Hepatocyte (in vitro differentiated cells): ENCODE measurements around the gene NUDT16L1. TPM values are rescaled to one million over a fixed set of nuclear protein-coding genes. Genes with fewer than 3 reads are reported as not detected.

Experiments
- DNase-seq: peaks from one replicate; pipeline ENCODE4 v3.0.0-alpha.2; 2016; ENCODE audit warnings: low spot score
- H2AFZ ChIP-seq: fragments of 200-600 bp; sonication (generic); 2 replicates; pipeline ENCODE4 v1.6.0; 2016; ENCODE audit warnings: antibody characterized with exemption, mild to moderate bottlenecking
- H3K27ac ChIP-seq: fragments of 200-600 bp; sonication (generic); 2 replicates; pipeline ENCODE4 v1.5.1; 2016; ENCODE audit warnings: mild to moderate bottlenecking
- H3K27me3 ChIP-seq: fragments of 200-600 bp; sonication (generic); 2 replicates; pipeline ENCODE4 v1.6.1; 2016
- H3K36me3 ChIP-seq: fragments of 200-600 bp; sonication (generic); replicated peaks from 2 replicates; pipeline ENCODE4 v1.5.1; 2016; ENCODE audit warnings: low read depth; ENCODE audit not compliant: insufficient read depth
- H3K4me1 ChIP-seq: fragments of 200-600 bp; sonication (generic); 2 replicates; pipeline ENCODE4 v1.5.1; 2016; ENCODE audit warnings: mild to moderate bottlenecking, moderate library complexity; ENCODE audit not compliant: insufficient read depth
- H3K4me2 ChIP-seq: fragments of 200-600 bp; sonication (generic); 2 replicates; pipeline ENCODE4 v1.6.0; 2016
- H3K4me3 ChIP-seq: fragments of 200-600 bp; sonication (generic); 2 replicates; pipeline ENCODE4 v1.5.1; 2016; ENCODE audit warnings: mild to moderate bottlenecking
- H3K79me2 ChIP-seq: fragments of 200-600 bp; sonication (generic); 2 replicates; pipeline ENCODE4 v1.6.0; 2017; ENCODE audit warnings: mild to moderate bottlenecking
- H3K9me2 ChIP-seq: fragments of 200-600 bp; sonication (generic); replicated peaks from 2 replicates; pipeline ENCODE4 v1.6.0; 2017; ENCODE audit warnings: mild to moderate bottlenecking; ENCODE audit not compliant: insufficient read depth
- H3K9me3 ChIP-seq: fragments of 200-600 bp; sonication (generic); 2 replicates; pipeline ENCODE4 v1.5.1; 2016; ENCODE audit warnings: low read depth, mild to moderate bottlenecking
- H4K20me1 ChIP-seq: fragments of 200-600 bp; sonication (generic); 2 replicates; pipeline ENCODE4 v1.6.0; 2016; ENCODE audit warnings: mild to moderate bottlenecking; ENCODE audit not compliant: insufficient read depth, poor library complexity, severe bottlenecking
- CTCF ChIP-seq: fragments of 200-600 bp; sonication (generic); IDR thresholded peaks from 2 replicates; pipeline ENCODE4 v1.5.1; 2016; ENCODE audit warnings: antibody characterized with exemption, mild to moderate bottlenecking; ENCODE audit not compliant: poor library complexity
- EZH2 ChIP-seq: fragments of 200-600 bp; sonication (generic); IDR thresholded peaks from 2 replicates; pipeline ENCODE4 v1.6.1; 2016; ENCODE audit warnings: antibody characterized with exemption, mild to moderate bottlenecking, borderline replicate concordance
- EZH2phosphoT487 ChIP-seq: fragments of 200-600 bp; sonication (generic); IDR thresholded peaks from one replicate; pipeline ENCODE4 v1.6.1; 2018; ENCODE audit warnings: antibody characterized with exemption, mild to moderate bottlenecking, low read depth, moderate library complexity; ENCODE audit not compliant: unreplicated experiment, severe bottlenecking
- WGBS: methylation state at CpG from one replicate; pipeline ENCODE4 v1.1.6; 2016; ENCODE audit warnings: low lambda C conversion rate; ENCODE audit errors: missing lambda C conversion rate; 5-methylcytosine and 5-hydroxymethylcytosine counted together
- polyA plus RNA-seq: library from polyadenylated mRNA; unstranded; fragments of >200 nt; fragmentation: Nextera tagmentation; extraction: Ambion mirVana; gene quantifications from 2 replicates; pipeline ENCODE4 v1.2.1, GENCODE V29; 2016
- total RNA-seq: library from RNA; depleted of rRNA; stranded (reverse); fragments of >200 nt; gene quantifications from 2 replicates; pipeline ENCODE4 v1.2.3, GENCODE V29; 2014

The NUDT16L1 gene
- total and polyA plus RNA-seq, 2 experiments from 2014 or later = 54.8 to 80.5 TPM

GRCh38 chr16:4664538-4665418 is 28.6 kb upstream of the NUDT16L1 start:
- Histone ChIP-seq H3K79me2 (peaks cover 9% of the 10 kb centered on the region), H3K27me3 (no peaks in the 10 kb centered on the region), H3K9me2 (no peaks in the 10 kb centered on the region), H3K4me1 (no peaks in the 10 kb centered on the region), H4K20me1 (no peaks in the 10 kb centered on the region), H3K4me2 (no peak overlapping the region), H2AFZ (no peak overlapping the region), H3K9me3 (no peaks in the 10 kb centered on the region), H3K4me3 (no peak overlapping the region), H3K36me3 (no peaks in the 10 kb centered on the region), H3K27ac (no peak overlapping the region)
- TF ChIP-seq EZH2phosphoT487 (no peak), CTCF (no peak), EZH2 (no peak)
- DNase-seq = no peak
- 82% methylated on average over 26 of the region's 26 CpGs for WGBS

- TF ChIP-seq CTCF (no peak), EZH2phosphoT487 (no peak), EZH2 (no peak)
- 91% methylated on average over 20 of the region's 20 CpGs for WGBS
- no peak overlapping the region for H3K4me3 ChIP-seq
Observed at GRCh38 chr16:4666537-4667202, 26.7 kb upstream of the NUDT16L1 start.

GRCh38 chr16:4667203-4667963 is 26.0 kb upstream of the NUDT16L1 start:
- Histone ChIP-seq H3K27ac (no peak overlapping the region), H3K4me2 (no peak overlapping the region), H3K79me2 (no peaks in the 10 kb centered on the region), H4K20me1 (no peaks in the 10 kb centered on the region), H3K4me1 (no peaks in the 10 kb centered on the region), H3K9me3 (no peaks in the 10 kb centered on the region), H3K4me3 (no peak overlapping the region), H3K36me3 (no peaks in the 10 kb centered on the region), H3K9me2 (no peaks in the 10 kb centered on the region), H2AFZ (no peak overlapping the region), H3K27me3 (no peaks in the 10 kb centered on the region)
- TF ChIP-seq EZH2phosphoT487 = no peak
- TF ChIP-seq EZH2 = no peak
- TF ChIP-seq CTCF = no peak
- 95% methylated on average over 20 of the region's 20 CpGs for WGBS
- no peak for DNase-seq

More at GRCh38 chr16:4666537-4667202, 26.7 kb upstream of the NUDT16L1 start:
- Histone ChIP-seq H3K36me3 (no peaks in the 10 kb centered on the region), H3K79me2 (no peaks in the 10 kb centered on the region), H3K4me2 (no peak overlapping the region), H3K9me3 (no peaks in the 10 kb centered on the region), H3K27ac (no peak overlapping the region), H3K9me2 (no peaks in the 10 kb centered on the region), H3K27me3 (no peaks in the 10 kb centered on the region), H2AFZ (no peak overlapping the region), H4K20me1 (no peaks in the 10 kb centered on the region), H3K4me1 (no peaks in the 10 kb centered on the region)
- no peak for DNase-seq
